ENCODE results near the gene ORMDL3.

The ORMDL3 gene, protein sequence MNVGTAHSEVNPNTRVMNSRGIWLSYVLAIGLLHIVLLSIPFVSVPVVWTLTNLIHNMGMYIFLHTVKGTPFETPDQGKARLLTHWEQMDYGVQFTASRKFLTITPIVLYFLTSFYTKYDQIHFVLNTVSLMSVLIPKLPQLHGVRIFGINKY

GRCh38 chr17:39927101-39927928 is at the start of gene ORMDL3, which contains the start of gene LRRC3C:
TSS of gene ORMDL3 (minus strand) at chr17:39927601. CDS start at chr17:39924203, 3,398 bp downstream.
TSS of gene LRRC3C (plus strand) at chr17:39927732. CDS start at chr17:39941524, 13,792 bp downstream.
- peak; percentile 84 to 90 for DNase-seq

DNA sequence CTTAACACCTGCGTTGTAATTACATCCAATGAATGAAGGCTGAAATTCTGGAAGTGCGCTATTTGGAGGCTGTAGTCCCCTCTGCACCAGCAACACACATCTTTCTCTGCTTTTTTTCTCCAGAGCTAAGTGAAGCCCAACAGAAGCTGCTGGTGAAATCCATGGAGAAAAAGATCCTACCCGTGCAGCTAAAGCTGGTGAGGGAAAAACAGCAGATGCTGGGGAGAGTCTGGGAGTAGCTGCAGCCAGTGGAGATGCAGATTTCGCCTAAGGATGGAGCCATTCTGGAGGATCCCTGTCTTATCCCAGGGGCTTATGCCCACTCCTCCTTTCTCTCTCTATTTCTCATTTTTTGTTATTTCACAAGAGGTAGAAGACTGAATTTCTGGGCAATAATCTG is 48.4 kb upstream of the ORMDL3 start:
- DNase-seq, result no peak

GRCh38 chr17:39974433-39974832 is 47.0 kb upstream of the ORMDL3 start:
- no peak for DNase-seq

- DNase-seq, result no peak
Observed at GRCh38 chr17:39973496-39973895, 46.1 kb upstream of the ORMDL3 start.

DNA sequence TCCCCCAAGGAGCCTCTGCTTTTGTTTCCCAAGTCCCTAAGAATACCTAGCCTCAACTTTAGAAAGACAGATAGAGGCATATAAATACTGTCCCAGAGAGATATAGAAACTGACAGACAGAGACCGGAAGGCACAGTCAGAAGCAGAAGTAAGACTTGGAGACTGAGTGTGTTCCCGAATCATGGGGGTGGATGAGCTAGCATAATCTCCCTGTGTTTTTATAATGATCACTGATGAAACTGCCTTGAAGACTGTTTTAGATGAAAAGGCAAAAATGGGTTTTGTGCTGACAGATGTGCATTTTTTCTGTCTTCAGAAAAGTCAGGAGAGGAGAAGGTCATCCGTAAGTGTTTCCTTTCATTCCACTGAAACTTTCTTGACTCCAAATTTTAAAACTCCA is 44.9 kb upstream of the ORMDL3 start:
- DNase-seq, result peak; percentile 36 to 46

GRCh38 chr17:39971076-39971603 is 43.7 kb upstream of the ORMDL3 start:
- no peak for DNase-seq

GRCh38 chr17:39970157-39970692 is 42.8 kb upstream of the ORMDL3 start:
- no peak for DNase-seq

DNA sequence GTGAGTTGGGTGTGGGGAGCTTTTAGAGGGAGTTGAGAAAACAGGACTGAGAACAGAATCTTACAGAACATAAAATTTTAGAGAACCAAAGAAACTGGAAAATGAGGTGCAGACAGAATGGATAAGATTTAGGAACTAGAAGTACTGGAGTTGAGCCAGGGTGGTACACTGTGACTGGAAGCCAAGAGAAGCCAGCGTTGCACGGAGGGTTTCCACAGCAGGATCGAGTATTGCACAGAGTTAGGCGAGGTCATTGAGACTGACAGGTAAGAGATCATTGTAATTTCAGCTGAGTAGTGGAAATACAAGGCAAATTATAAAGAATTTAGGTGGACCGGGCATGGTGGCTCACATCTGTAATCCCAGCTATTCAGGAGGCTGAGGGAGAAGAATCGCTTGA is 42.0 kb upstream of the ORMDL3 start:
- no peak for DNase-seq

GRCh38 chr17:39968761-39969160 is 41.4 kb upstream of the ORMDL3 start:
- no peak for DNase-seq

- no peak for DNase-seq
Observed at GRCh38 chr17:39966771-39967170, 39.4 kb upstream of the ORMDL3 start.

GRCh38 chr17:39965017-39965699 is 37.8 kb upstream of the ORMDL3 start:
- DNase-seq, result no peak

DNA sequence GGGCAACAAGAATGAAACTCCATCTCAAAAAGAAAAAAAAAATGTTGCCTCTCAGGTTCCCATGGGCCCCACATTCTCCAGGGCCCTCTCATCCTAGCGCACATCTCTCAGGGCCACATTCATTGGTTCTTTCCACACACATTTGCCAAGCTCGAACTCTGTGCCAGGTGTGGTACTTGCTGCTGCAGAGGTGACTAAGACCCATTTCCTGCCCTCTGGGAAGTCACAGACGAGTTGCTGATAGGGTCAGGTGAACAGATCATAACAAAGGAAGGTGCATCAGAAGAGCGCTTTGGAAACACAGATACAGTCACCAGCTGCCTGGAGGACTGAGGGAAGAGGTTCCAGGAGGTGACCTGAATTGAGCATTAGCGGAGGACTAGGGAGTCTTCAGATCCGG is 36.4 kb upstream of the ORMDL3 start:
- no peak for DNase-seq

DNA sequence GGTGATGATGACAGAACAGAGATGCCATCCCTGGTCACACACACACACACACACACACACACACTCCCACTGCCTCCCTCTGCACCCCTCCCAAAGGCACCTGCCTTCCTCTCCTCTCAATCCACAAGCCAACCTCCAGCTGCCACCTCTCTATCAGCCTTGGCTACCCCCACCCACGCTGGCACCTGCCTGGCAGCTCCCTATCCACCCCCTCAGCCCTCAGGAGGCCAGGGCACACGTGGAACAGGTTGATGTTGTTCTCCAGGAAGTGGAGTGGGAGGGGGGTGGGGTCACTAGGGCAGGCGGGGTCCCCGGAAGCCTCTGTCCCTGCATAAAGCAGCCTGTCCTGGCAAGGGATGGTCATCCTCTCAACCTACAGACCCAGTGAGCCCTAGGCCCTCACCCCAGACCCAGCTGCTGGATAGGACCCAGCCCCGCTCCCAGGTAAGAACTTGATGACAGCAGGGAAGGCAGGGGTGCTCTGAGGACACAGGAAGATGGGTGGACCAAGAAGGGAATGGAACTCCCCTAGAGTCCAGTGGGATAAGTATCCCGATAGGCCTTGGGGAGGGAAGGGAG is 35.3 kb upstream of the ORMDL3 start, which contains the start of gene GSDMA:
TSS of gene GSDMA (plus strand) at position 363 of the 579 bp plus-strand sequence. CDS start 2,684 bp downstream, outside the sequence.
- DNase-seq, result no peak

DNA sequence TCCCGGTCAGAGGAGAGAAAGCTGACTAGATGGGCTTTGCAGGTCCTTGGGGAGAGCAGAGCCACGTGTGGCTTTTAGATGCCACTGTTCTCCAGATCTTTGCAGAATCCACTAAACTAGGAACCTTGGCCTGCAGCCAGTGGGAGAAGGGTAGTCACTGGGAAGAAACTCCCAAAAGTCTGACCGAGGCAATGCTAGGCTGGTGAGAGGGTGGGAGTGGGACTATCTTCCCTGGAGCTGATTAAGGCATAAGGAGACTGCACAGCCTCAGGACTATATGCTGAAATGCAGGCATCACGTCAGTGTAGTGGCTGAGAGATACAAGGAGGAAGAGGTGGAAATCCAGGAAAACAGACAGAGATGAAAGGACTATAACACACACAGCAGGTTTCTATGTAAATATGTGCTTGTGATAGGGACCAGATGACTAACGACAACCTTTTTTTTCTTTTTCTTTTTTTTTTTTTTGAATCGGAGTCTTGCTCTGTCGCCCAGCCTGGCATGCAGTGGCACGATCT is 33.2 kb upstream of the ORMDL3 start:
- no peak for DNase-seq

- no peak for DNase-seq
Observed at GRCh38 chr17:39955726-39956225, 28.4 kb upstream of the ORMDL3 start.

DNA sequence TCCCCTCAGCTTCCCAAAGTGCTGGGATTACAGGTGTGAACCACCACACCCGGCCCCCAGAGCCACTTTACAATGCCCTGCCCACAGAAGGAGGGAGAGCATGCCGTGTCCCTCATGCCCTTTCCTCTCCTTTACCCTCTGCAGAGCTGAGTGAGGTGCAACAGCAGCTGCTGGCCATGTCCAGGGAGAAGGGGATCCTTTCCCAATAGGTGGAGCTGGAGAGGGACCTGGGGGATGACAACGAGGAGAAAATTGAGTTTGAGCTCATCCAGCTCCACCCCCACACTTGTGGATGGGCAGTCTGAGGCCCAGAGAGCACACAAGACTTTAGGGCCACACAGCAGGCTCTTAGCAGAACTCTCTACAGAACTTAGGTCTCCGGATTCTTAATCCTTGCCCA is 27.5 kb upstream of the ORMDL3 start:
- no peak for DNase-seq

GRCh38 chr17:39953471-39953888 is 26.1 kb upstream of the ORMDL3 start:
- no peak for DNase-seq

- DNase-seq, result peak; percentile 96 to 97
Observed at GRCh38 chr17:39952680-39953470, 25.5 kb upstream of the ORMDL3 start.

- no peak for DNase-seq
Observed at GRCh38 chr17:39951924-39952679, 24.7 kb upstream of the ORMDL3 start.

DNA sequence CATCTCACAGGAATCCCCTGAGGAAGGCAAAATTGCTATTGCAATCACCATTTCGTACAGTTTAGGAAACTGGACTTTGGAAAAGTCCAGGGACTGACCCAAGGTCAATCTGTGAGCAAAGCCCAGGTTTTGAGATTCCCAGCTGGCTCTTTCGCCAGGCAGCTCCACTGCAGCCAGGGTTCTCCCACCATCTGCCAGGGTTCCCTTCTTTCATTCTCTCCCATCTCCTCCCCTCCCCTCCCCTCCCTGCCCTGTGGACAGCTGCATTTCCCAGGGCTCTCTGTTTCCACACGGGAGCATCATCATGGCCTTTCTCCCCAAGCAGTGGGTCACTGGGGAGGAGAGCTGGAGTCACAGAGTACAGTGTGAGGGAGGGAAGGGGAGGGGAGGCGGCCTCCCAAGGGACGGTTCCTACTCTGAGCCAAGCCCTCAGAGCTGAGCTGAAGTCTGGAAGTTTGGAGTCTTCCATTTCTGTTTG is 23.5 kb upstream of the ORMDL3 start:
- DNase-seq, result no peak

Measured in AML-193 (cell line).